T-helper 2 cell treated with Interferon-gamma antibody and Interleukin-4, amounts not matched to agents 100 ng/mL and 5 ng/mL, for 36 hours (primary cell): ENCODE results near the gene TTLL7. TPM values are rescaled to one million over a fixed set of nuclear protein-coding genes. Genes with fewer than 3 reads are reported as not detected.

ENCODE experiments used
- intact Hi-C: fragments of 100-400 bp; cut with micrococcal nuclease; formaldehyde crosslinking; loops from one replicate; pipeline ENCODE4 v1.15.1; 2023
- total RNA-seq: library from RNA; stranded (reverse); gene quantifications from 2 replicates; pipeline ENCODE4 v1.2.3, GENCODE V29; 2022

The TTLL7 gene
- total RNA-seq, 1 donor from 2014 or later: 4.0 TPM

- intact Hi-C loops: no loop called here
Observed at GRCh38 chr1:83896299-83896698, 102.6 kb downstream of the TTLL7 start.

- intact Hi-C loops: no loop called here
Observed at GRCh38 chr1:83889707-83890106, 109.2 kb downstream of the TTLL7 start.

DNA sequence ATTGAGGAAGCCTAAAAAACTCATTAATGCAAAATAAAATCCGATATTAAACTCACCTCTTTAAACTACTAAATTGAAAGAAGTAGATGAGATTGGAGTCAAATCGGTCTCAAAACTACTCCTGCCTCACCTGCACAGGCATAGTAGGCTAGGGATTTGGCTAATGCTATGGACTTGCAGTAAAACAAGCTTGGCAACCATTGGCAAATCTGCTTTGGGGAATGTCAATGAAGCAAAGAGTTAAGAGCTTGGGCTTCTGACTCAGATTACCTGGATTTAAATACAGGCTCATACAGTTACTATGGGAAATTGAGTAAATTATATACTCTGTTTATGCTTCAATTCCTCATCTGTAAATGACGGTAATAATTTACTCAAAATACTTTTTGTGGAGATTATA is 111.4 kb downstream of the TTLL7 start:
- intact Hi-C loops: no loop called here

DNA sequence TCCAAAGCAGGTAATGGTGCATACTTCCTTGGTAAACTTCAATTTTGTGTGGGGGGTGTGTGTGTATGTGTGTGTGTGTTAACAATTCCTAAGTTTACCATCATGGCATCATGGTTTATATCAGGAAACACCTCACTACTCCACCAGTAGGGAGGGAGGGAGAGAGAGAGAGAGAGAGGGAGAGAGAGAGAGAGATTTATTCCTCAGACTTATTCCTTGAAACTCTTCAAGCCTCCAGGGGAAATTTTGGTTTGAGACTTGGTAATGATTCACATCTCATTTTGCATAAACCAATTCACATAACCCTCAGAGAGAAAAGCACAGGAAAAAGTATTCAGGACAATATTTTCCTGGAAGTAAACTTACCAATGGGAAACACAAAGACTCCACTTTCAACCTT is 115.0 kb downstream of the TTLL7 start:
- intact Hi-C loops: no loop called here

DNA sequence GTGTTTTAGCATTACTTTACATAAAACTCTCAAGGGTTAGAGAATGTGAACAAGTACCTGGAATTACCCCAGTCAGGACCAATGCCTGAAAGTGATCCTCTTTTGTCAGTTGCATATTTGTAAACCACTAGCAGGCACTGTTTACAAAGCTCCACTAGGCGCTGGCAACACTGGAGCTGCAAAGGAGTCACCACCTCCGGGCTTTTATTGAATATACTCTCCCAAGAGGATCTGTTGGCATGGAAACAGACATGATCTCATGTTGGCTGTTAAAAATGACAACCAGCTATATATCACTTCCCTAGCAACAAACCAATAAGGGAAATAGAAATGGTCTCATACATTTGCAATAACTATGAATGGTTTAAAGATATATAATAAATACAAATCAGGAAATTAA is 116.0 kb downstream of the TTLL7 start:
- intact Hi-C loops: no loop called here

DNA sequence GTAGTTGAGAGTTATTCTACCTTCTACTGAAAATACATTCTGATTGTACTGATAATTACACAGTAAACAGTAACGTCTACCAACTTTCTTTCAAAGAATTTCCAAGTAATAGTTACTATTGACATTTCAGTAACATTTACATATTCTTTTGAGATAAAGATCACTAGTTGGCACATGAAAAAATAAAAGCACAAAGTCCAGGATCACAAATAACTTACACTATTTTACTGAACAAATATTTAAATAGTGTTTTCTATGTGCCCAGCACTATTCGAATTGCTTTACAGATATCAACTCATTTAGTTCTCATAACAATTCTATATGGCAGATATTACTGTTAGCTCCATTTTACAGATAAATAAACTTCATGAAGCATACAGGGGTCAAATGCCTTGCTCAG is 126.4 kb downstream of the TTLL7 start:
- intact Hi-C loops: no loop called here

GRCh38 chr1:83864991-83865390 is 133.9 kb downstream of the TTLL7 start:
- intact Hi-C loops: no loop called here

DNA sequence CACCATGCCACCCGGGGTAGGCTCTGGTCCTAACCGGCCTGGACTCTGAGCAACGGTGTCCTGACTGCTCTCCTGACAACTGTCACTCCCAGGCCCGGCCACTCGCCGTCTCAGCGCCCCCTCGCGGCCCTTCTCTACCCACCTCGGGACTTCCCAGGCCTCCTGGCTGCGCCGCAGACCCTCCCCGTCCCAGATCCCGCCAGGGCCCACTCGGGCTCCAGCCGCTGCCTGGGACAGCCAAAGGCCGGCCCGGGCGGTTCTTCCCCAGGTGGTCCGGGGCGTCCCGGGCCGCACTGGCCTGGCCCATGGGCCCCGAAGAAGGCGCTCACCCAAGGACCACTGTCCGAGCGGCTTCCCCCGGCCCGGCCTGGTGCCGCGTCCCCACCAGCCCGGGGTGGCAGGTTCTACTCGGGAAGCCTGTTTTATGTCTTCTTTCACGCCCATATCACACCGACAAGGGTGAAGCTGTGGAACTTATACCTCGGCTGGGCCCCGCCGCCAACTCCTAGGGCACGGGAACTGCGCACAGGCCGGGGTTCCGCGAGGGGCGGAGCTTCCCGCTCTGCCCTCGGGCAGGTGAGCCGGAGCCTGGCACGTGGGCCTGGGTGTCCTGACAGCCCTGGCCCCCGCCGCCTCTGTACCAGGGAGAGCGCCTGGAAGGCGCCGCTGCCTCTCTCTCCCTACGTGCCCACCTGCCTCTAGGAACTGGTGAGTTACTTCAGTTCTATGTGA is 138.3 kb downstream of the TTLL7 start:
- intact Hi-C loops: loop anchor here (2.0 kb wide), 1 partner anchor 1086 kb away; no protein-coding TSS in a partner anchor

DNA sequence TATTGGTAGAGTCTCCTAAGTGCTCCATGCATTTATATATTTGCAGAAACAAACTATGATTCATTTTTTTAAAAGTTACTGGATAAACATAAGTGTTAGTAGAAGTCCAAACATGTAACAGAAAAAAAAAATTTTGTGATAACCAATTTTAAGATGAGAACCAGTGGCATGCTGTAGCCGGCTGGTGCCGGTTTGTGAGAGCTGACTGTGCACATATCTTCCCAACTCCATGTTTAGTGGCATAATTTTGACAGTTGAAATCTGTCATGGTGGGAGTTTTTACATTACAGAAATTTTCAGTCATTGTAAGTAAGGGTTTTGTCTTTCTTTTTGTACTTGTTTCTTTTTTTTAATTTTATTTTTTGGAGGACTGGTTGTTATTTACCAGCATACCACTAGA is 141.2 kb downstream of the TTLL7 start:
- intact Hi-C loops: no loop called here

GRCh38 chr1:83857103-83857502 is 141.8 kb downstream of the TTLL7 start:
- intact Hi-C loops: no loop called here

DNA sequence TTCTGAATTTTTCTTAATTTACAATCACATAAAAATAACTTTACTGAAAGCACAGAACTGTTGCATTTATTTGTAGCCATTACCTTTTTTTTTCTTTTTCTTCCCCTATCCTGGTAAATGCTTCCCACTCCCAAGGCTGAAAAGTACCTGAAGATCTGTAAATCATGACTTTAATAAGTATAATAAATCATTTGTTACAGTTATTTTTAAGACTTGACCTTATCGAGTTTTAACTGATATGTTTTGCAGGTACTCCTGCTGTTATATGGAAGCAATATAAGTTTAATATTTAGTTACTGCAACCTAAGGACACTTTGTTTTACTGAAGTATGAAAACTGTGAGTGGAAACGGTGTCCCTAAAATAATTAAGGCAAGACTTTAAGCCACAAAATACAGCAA is 142.6 kb downstream of the TTLL7 start:
- intact Hi-C loops: no loop called here

GRCh38 chr1:83854456-83854855 is 144.5 kb downstream of the TTLL7 start:
- intact Hi-C loops: no loop called here

GRCh38 chr1:83850834-83851233 is 148.1 kb downstream of the TTLL7 start:
- intact Hi-C loops: no loop called here

- intact Hi-C loops: no loop called here
Observed at GRCh38 chr1:83849191-83850061, 149.5 kb downstream of the TTLL7 start.

GRCh38 chr1:83846138-83846537 is 152.8 kb downstream of the TTLL7 start:
- intact Hi-C loops: no loop called here

GRCh38 chr1:83845437-83846071 is 153.4 kb downstream of the TTLL7 start:
- intact Hi-C loops: no loop called here

DNA sequence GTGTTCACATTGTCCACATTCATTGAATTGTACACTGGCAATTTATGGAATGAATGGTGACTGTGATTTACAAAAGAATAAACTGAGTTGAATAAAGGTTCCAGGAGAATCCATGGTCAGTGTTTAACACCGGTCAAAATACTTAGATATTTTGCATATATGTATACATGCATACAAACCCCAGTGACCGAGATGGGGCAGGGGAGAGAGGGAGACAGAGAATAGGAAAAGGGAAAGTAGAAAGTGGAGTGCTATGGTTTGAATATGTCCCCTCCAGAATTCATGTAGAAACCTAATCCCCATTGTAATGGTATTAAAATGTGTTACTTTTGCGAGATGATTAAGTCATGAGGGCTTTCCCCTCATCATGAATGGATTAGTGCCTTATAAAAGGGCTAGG is 154.4 kb downstream of the TTLL7 start:
- intact Hi-C loops: no loop called here

GRCh38 chr1:83839566-83840173 is 159.3 kb downstream of the TTLL7 start:
- intact Hi-C loops: no loop called here

- intact Hi-C loops: no loop called here
Observed at GRCh38 chr1:83838573-83838972, 160.4 kb downstream of the TTLL7 start.

DNA sequence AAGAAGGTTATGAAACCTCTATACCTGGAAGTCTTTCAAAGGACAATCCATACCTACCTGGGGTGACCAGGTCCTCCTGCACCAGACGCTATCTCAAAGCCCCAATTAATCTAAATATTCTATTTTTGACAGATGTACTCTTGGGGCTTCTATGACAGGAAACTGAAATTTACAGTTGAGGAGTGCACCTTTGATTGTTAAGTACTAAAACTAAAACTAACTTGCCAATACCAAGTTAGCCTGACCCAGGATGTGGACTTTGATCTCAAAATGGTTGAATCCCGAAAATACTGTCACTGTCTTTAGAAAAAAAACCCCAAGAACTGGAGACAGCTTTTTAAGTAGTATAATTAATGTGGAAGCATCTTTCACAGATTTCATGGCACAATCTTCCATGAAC is 162.4 kb downstream of the TTLL7 start:
- intact Hi-C loops: no loop called here

DNA sequence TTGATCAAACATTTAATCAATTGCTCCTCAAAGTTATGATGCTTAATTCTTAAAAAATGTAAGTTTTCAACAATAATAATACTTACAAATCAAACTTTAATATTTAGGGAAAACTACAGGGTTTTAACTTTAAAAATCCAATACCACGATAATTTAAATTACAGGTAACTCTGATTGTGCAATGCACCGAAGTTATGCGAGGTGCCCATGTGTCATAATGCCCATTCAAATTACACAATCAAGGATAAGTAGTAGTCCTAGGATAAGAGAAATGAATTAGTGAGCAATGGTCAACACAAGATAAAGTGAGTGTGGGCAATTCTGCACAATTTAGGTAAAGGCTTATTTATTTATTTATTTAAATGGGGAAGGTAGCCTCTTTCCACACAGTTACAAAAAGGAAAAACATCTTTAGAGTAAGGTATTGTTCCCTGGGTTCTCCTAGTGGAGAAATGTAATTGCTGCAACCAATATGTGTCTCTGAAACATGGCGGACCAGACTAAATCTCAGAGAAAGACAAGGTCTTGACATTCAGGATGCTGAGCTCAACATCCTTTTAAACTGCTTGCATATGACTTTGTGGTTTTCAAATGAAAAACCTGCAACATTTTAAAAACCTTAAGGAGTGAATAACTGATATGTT is 164.2 kb downstream of the TTLL7 start:
- intact Hi-C loops: no loop called here
